HEK293 (cell line): ENCODE measurements around the gene KPTN.
A peak's percentile ranks its signal among the peaks of the same experiment; 100 is the strongest.

ENCODE experiments used
- CTCF ChIA-PET: fragments of 350-600 bp; formaldehyde crosslinking; extraction: SDS; loops from one replicate; lab custom pipeline; 2021; ENCODE audit warnings: antibody characterized with exemption; lab: Yijun Ruan, JAX
- POLR2A ChIA-PET: fragments of 300-600 bp; formaldehyde crosslinking; extraction: SDS; loops from one replicate; lab custom pipeline; 2020; ENCODE audit warnings: antibody characterized with exemption, inconsistent platforms; lab: Yijun Ruan, JAX
- H3K27ac ChIP-seq: fragments of 200-500 bp; sonication (Bioruptor generic); 2 replicates; pipeline ENCODE4 v1.5.1; 2014; ENCODE audit warnings: low read depth, low read length, control low read depth, inconsistent platforms; ENCODE audit errors: extremely low read depth
- H3K36me3 ChIP-seq, 2 experiments: fragments of 200-500 bp in 1 of 2; sonication (Bioruptor generic) in 1 of 2; 1 replicate in 1 of 2; 2 replicates in 1 of 2; pipeline ENCODE4 v1.5.1; 2014 to 2017; ENCODE audit warnings: inconsistent platforms in 2 of 2, low read length in 2 of 2; ENCODE audit not compliant: control insufficient read depth in 2 of 2, insufficient read depth in 1 of 2
- H3K4me1 ChIP-seq: fragments of 200-500 bp; sonication (Bioruptor generic); 2 replicates; pipeline ENCODE4 v1.5.1; 2014; ENCODE audit warnings: mild to moderate bottlenecking, low read length, inconsistent platforms; ENCODE audit not compliant: control insufficient read depth, insufficient read depth
- H3K4me3 ChIP-seq: 2 replicates; pipeline ENCODE4 v1.5.1; 2011; ENCODE audit warnings: low read depth, mild to moderate bottlenecking, control low read depth, low read length, moderate library complexity
- H3K9me3 ChIP-seq: fragments of 200-500 bp; sonication (Bioruptor generic); 2 replicates; pipeline ENCODE4 v1.5.1; 2014; ENCODE audit warnings: low read depth, low read length, inconsistent platforms; ENCODE audit not compliant: control insufficient read depth, insufficient read depth
- GLIS1 ChIP-seq: fragments of 450-650 bp; formaldehyde crosslinking; IDR thresholded peaks from 2 replicates; pipeline ENCODE4 v1.5.1; 2016; ENCODE audit warnings: missing biosample characterization, missing genetic modification characterization
- KLF1 ChIP-seq: fragments of 450-650 bp; formaldehyde crosslinking; IDR thresholded peaks from 2 replicates; pipeline ENCODE4 v1.5.1; 2016; ENCODE audit warnings: missing biosample characterization, missing genetic modification characterization
- SCRT2 ChIP-seq: fragments of 450-650 bp; formaldehyde crosslinking; IDR thresholded peaks from 2 replicates; pipeline ENCODE4 v1.5.1; 2016; ENCODE audit warnings: missing biosample characterization, missing genetic modification characterization
- SP7 ChIP-seq: fragments of 450-650 bp; formaldehyde crosslinking; IDR thresholded peaks from 2 replicates; pipeline ENCODE4 v1.5.1; 2016; ENCODE audit warnings: missing biosample characterization, missing genetic modification characterization
- TSHZ1 ChIP-seq: fragments of 450-650 bp; formaldehyde crosslinking; IDR thresholded peaks from 2 replicates; pipeline ENCODE4 v1.5.1; 2016; ENCODE audit warnings: missing biosample characterization, missing genetic modification characterization, borderline replicate concordance
- ZBTB21 ChIP-seq: fragments of 450-650 bp; formaldehyde crosslinking; IDR thresholded peaks from 2 replicates; pipeline ENCODE4 v1.5.1; 2017; ENCODE audit warnings: missing biosample characterization, missing genetic modification characterization
- ZBTB44 ChIP-seq: fragments of 450-650 bp; IDR thresholded peaks from 2 replicates; pipeline ENCODE4 v1.5.1; 2018; ENCODE audit warnings: missing biosample characterization, mild to moderate bottlenecking, missing genetic modification characterization
- ZBTB6 ChIP-seq: fragments of 450-650 bp; formaldehyde crosslinking; IDR thresholded peaks from 2 replicates; pipeline ENCODE4 v1.5.1; 2017; ENCODE audit warnings: missing biosample characterization, missing genetic modification characterization
- ZFP37 ChIP-seq: fragments of 450-650 bp; formaldehyde crosslinking; IDR thresholded peaks from 2 replicates; pipeline ENCODE4 v1.5.1; 2016; ENCODE audit warnings: missing biosample characterization, missing genetic modification characterization
- ZFP69B ChIP-seq: fragments of 450-650 bp; formaldehyde crosslinking; IDR thresholded peaks from 2 replicates; pipeline ENCODE4 v1.5.1; 2016; ENCODE audit warnings: missing biosample characterization, missing genetic modification characterization
- ZNF140 ChIP-seq: fragments of 450-650 bp; formaldehyde crosslinking; IDR thresholded peaks from 2 replicates; pipeline ENCODE4 v1.5.1; 2016; ENCODE audit warnings: missing biosample characterization, missing genetic modification characterization
- ZNF280C ChIP-seq: fragments of 450-650 bp; formaldehyde crosslinking; IDR thresholded peaks from 2 replicates; pipeline ENCODE4 v1.5.1; 2016; ENCODE audit warnings: missing biosample characterization, missing genetic modification characterization
- ZNF335 ChIP-seq: fragments of 450-650 bp; formaldehyde crosslinking; conservative IDR thresholded peaks from 2 replicates; pipeline ENCODE4 v1.5.1; 2016; ENCODE audit warnings: missing biosample characterization, missing genetic modification characterization
- ZNF501 ChIP-seq: fragments of 450-650 bp; formaldehyde crosslinking; IDR thresholded peaks from 2 replicates; pipeline ENCODE4 v1.5.1; 2016; ENCODE audit warnings: missing biosample characterization, missing genetic modification characterization
- ZNF544 ChIP-seq: fragments of 450-650 bp; formaldehyde crosslinking; IDR thresholded peaks from 2 replicates; pipeline ENCODE4 v1.5.0; 2017; ENCODE audit warnings: missing biosample characterization, missing genetic modification characterization
- ZNF639 ChIP-seq: fragments of 450-650 bp; formaldehyde crosslinking; IDR thresholded peaks from 2 replicates; pipeline ENCODE4 v1.5.1; 2016; ENCODE audit warnings: missing biosample characterization, missing genetic modification characterization
- ZNF677 ChIP-seq: fragments of 450-650 bp; IDR thresholded peaks from 2 replicates; pipeline ENCODE4 v1.5.0; 2018; ENCODE audit warnings: missing biosample characterization, mild to moderate bottlenecking, missing genetic modification characterization, moderate library complexity
- ZNF747 ChIP-seq: fragments of 450-650 bp; formaldehyde crosslinking; IDR thresholded peaks from 2 replicates; pipeline ENCODE4 v1.5.1; 2016; ENCODE audit warnings: missing biosample characterization, missing genetic modification characterization

Gene KPTN

GRCh38 chr19:47445937-47446402 lies 38.0 kb downstream of the KPTN start (continued):
- TF ChIP-seq ZNF280C (tag by site-specific recombination) (no peak), ZFP69B (no peak), KLF1 (tag by site-specific recombination) (peak; percentile 51; the same call in 1 of the 2 replicates), ZFP37 (tag by site-specific recombination) (no peak), ZNF544 (tag by site-specific recombination) (no peak), SCRT2 (tag by site-specific recombination) (no peak), GLIS1 (0 out of 2 replicates have a peak, but pooled peaks have one; percentile 3), ZNF335 (tag by site-specific recombination) (peak; percentile 53; the same call in 1 of the 2 replicates), ZNF747 (tag by site-specific recombination) (no peak)

GRCh38 chr19:47445527-47445926 lies 38.5 kb downstream of the KPTN start:
- ChIA-PET POLR2A (interaction anchor here (0.9 to 1.0 kb wide), 3 partner anchors 17 to 97 kb away, joined by 3 read pairs; partner anchors contain the start of genes DHX34 and KPTN), CTCF (interaction anchor here (0.6 to 1.3 kb wide), 7 partner anchors 9 to 1048 kb away, joined by 3 to 6 read pairs (median 3); partner anchors contain the start of gene KPTN)
- H3K4me1 ChIP-seq: peaks cover 4% of the 10 kb centered on the region; the same call in 1 of the 2 replicates
- no peak overlapping the region for H3K4me3 ChIP-seq
- H3K36me3 ChIP-seq: no peaks in the 10 kb centered on the region
- no peaks in the 10 kb centered on the region for H3K9me3 ChIP-seq
- H3K27ac ChIP-seq: no peak overlapping the region
- TF ChIP-seq ZNF639 (tag by site-specific recombination) (no peak), TSHZ1 (no peak), ZBTB6 (tag by site-specific recombination) (no peak), ZBTB21 (no peak), ZNF140 (tag by site-specific recombination) (no peak), ZBTB44 (no peak), SP7 (tag by site-specific recombination) (peak; percentile 53), ZNF677 (tag by site-specific recombination) (no peak), ZNF501 (tag by site-specific recombination) (0 out of 2 replicates have a peak, but pooled peaks have one; percentile 40)
- TF ChIP-seq, all 188 proteins: peak for 2
